Measurements from ENCODE around the gene SARNP. TPM values are rescaled to one million over a fixed set of nuclear protein-coding genes. Genes with fewer than 3 reads are reported as not detected.
A peak's percentile ranks its signal among the peaks of the same experiment; 100 is the strongest.
"Not testable (repeated sequence)": the region's sequence is repeated elsewhere in the genome, so short reads cannot be mapped to it uniquely, and the experiment has no call there.

Gene SARNP
- total RNA-seq, 1 donor from 2014 or later = 68.7 TPM

DNA sequence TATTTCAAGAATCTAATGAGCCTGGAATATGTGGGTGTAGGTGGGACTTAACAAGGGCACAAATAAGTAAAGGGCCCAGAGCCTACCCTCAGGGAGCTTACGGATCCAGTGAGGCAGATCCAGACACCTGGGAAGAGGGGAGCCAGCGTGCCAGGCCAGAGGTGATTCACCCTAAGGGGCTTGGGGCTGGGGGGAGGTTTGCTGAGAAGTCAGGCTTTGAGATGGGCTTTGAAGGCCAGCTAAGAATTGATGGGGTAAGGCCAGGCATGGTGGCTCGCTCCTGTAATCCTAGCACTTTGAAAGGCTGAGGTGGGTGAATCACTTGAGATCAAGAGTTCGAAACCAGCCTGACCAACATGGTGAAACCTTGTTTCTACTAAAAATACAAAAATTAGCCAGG lies 25.9 kb upstream of the SARNP start:
- DNase-seq (ENCODE audit: low read depth) = no peak
- H3K36me3 ChIP-seq (ENCODE audit: control insufficient read depth, insufficient read depth, low read length) = no peaks in the 10 kb centered on the region
- H3K4me3 ChIP-seq (ENCODE audit: low read depth, low read length) = no peak overlapping the region
- TF ChIP-seq, protein P1, sequence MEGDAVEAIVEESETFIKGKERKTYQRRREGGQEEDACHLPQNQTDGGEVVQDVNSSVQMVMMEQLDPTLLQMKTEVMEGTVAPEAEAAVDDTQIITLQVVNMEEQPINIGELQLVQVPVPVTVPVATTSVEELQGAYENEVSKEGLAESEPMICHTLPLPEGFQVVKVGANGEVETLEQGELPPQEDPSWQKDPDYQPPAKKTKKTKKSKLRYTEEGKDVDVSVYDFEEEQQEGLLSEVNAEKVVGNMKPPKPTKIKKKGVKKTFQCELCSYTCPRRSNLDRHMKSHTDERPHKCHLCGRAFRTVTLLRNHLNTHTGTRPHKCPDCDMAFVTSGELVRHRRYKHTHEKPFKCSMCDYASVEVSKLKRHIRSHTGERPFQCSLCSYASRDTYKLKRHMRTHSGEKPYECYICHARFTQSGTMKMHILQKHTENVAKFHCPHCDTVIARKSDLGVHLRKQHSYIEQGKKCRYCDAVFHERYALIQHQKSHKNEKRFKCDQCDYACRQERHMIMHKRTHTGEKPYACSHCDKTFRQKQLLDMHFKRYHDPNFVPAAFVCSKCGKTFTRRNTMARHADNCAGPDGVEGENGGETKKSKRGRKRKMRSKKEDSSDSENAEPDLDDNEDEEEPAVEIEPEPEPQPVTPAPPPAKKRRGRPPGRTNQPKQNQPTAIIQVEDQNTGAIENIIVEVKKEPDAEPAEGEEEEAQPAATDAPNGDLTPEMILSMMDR (IDR thresholded peaks at IDR 0.05; ENCODE audit: insufficient read depth, low read length, severe bottlenecking) = no peak
- FAIRE-seq = no peak
- H3K27me3 ChIP-seq (ENCODE audit: control insufficient read depth, insufficient read depth, low read length) = no peaks in the 10 kb centered on the region

DNA sequence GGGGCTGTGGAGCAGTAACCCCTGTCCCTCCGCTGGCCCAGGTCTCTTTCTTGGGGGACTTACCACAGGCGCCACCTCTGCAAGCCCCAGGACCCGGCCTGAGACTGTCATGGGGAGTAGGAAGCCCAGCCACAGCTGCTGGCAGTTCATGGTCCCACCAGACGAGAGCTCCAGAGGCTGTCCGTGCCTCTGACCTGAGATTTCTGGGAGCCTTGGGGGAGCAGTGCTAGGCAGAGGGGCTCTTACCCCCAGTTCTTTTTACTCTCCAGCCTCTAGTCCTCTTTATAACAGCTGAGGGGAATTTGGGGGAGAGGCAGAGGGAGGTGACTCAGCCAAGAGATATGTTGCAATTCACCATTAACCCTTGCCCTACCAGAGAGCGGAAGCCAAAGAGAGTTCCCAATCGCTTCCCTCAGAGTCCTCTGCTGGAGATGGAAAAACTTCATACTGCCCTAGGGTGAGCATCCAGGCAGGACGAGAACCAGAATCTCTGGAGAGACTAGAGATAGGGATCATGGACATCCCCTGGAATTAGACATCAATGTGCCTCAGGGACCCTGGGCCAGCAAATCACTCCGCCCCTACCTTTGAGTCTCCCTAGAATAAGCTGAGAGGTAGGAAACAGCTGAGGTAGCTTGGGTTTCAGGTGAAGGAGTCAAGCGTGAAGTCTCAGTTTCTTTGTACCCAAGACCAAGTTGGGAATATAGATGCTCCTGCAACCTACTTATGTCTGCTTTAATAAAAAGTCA lies 25.3 kb upstream of the SARNP start, which contains the start of gene MMP19:
Gene MMP19, minus strand, starts transcription at position 256 of the 749 bp plus-strand sequence. Its CDS starts 106 bp downstream, at position 150.
- H3K27me3 ChIP-seq (ENCODE audit: control insufficient read depth, insufficient read depth, low read length) = no peaks in the 10 kb centered on the region
- no peak within 1 kb of the TSS for H3K4me3 ChIP-seq (ENCODE audit: low read depth, low read length)
- FAIRE-seq (no peak), DNase-seq (ENCODE audit: low read depth) (peak; percentile 47)
- TF ChIP-seq, protein P1 (IDR thresholded peaks at IDR 0.05; ENCODE audit: insufficient read depth, low read length, severe bottlenecking) = no peak
- no peaks in the 10 kb centered on the region for H3K36me3 ChIP-seq (ENCODE audit: control insufficient read depth, insufficient read depth, low read length)

DNA sequence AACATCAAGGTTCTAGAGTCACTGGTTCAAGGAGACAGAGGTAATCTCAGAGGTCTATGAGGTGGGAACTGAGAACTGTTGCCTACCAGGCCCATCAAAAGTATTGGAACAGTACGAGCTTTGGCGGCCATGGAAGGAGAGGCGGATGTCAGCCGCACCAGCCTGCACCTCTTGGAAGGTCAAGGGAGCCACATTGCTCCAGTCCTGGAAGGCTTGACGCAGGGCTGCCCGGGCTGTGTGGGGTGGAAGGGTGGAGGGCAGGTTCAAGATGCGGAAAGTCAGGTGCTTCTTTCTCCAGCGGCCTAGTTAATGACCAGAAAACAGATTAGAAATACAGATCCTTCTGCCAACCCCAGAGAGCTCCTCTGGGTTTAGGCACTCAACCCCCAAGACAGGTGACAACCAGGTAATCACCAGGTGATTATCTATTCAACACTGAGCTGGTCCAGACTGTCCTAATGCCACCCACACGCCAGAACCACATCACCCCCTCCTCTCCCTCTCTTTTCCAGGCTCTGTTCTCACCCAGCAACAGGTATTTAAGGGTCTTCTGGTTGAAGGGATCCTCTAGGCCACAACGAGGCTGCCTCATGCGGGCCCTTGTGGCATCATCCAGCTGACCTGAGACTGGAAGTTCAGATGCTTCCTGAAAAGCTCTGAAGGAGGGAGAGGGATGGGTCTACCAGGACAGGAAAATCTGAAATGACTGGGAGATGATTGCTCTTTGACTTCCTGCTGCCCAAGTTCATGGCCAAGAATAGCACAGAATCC lies 23.2 kb upstream of the SARNP start:
- H3K36me3 ChIP-seq (ENCODE audit: control insufficient read depth, insufficient read depth, low read length) = no peaks in the 10 kb centered on the region
- TF ChIP-seq, protein P1 (IDR thresholded peaks at IDR 0.05; ENCODE audit: insufficient read depth, low read length, severe bottlenecking) = no peak
- no peaks in the 10 kb centered on the region for H3K27me3 ChIP-seq (ENCODE audit: control insufficient read depth, insufficient read depth, low read length)
- DNase-seq (ENCODE audit: low read depth) (no peak), FAIRE-seq (no peak)
- H3K4me3 ChIP-seq (ENCODE audit: low read depth, low read length) = no peak overlapping the region

DNA sequence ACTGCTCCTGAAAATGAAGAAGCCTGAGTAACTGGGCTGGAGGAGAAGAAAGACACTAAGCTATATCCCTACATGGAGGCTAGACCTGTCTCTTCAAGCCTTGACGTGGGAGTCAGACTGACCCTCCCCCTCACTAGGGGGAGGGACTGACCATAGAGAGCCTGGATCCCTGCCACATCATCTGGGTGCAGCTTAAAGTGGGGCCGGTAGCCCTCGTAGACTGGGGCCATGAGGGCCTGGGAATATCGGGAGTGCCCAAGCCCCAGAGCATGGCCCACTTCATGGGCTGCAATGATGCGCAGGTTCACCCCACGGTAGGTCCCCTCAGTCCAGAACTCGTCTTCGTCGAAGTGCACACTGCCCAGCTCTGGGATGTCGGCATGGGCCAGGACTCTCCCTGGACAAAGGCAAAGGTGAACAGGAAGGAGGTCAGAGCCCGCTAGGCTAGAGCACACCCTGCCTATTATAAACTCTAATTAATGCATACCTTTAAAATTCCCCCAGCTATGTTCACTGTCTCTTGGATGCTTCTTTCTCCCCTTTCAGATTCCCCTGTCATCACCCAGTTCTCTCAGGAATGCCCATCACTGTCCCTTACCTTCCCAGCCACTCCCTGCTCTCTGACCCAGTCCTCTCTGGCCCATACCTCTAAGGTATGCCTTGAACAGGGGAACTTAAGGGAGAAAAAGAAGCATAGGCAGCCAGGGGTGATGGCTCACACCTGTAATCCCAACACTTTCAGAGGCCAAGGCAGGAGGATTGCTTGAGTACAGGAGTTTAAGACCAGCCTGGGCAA lies 22.0 kb upstream of the SARNP start:
- no peaks in the 10 kb centered on the region for H3K36me3 ChIP-seq (ENCODE audit: control insufficient read depth, insufficient read depth, low read length)
- no peak overlapping the region for H3K4me3 ChIP-seq (ENCODE audit: low read depth, low read length)
- TF ChIP-seq, protein P1 (IDR thresholded peaks at IDR 0.05; ENCODE audit: insufficient read depth, low read length, severe bottlenecking) = no peak
- no peak for FAIRE-seq
- DNase-seq (ENCODE audit: low read depth) = no peak
- H3K27me3 ChIP-seq (ENCODE audit: control insufficient read depth, insufficient read depth, low read length) = no peaks in the 10 kb centered on the region

DNA sequence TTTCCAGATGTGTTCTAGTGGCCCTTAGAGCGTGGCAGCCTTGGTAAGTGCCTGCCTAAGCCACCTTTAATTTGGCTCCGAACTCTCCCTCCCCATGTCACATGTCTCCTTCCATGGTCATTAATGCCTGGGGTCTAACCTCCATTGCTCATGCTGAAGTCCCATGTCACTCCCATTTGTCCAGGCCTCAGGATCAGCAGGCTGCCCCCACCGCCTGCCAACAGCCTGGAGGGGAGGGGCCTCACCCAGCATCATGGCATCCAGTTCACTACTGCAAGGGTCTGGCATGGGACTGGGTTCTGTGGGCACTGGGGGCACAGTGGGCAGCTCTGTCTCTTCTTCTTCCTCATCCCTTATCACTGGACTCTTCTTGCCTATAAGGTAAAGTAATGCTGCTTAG lies 20.8 kb upstream of the SARNP start:
- H3K36me3 ChIP-seq (ENCODE audit: control insufficient read depth, insufficient read depth, low read length) = no peaks in the 10 kb centered on the region
- FAIRE-seq (no peak), DNase-seq (ENCODE audit: low read depth) (no peak)
- no peak overlapping the region for H3K4me3 ChIP-seq (ENCODE audit: low read depth, low read length)
- H3K27me3 ChIP-seq (ENCODE audit: control insufficient read depth, insufficient read depth, low read length) = no peaks in the 10 kb centered on the region
- TF ChIP-seq, protein P1 (IDR thresholded peaks at IDR 0.05; ENCODE audit: insufficient read depth, low read length, severe bottlenecking) = no peak

DNA sequence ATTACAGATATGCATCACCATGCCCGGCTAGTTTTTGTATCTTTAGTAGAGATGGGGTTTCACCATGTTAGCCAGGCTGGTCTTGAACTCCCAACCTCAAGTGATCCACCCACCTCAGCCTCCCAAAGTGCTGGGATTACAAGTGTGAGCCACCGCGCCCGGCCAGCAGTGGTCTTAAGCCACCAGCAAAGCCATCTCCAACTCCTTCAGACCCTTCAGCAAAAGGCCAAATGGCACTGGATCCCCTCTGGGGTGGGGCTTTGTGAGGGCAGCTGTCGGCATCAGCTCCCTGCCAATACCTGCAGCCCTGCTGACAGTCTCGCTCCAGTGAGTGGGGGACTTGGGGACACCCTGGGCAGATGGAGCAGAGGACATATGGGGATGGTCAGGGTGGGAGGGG lies 16.9 kb upstream of the SARNP start:
- H3K4me3 ChIP-seq (ENCODE audit: low read depth, low read length); H3K27me3 ChIP-seq (ENCODE audit: control insufficient read depth, insufficient read depth, low read length); DNase-seq (ENCODE audit: low read depth); H3K36me3 ChIP-seq (ENCODE audit: control insufficient read depth, insufficient read depth, low read length); FAIRE-seq: not testable (repeated sequence)
